GM18526 (cell line): Measurements from ENCODE around the gene HAPLN1.

Experiments
- POLR2A ChIP-seq: IDR thresholded peaks from 3 replicates; pipeline ENCODE4 v1.6.1; 2011; ENCODE audit not compliant: insufficient read length; ENCODE audit errors: extremely low read depth

HAPLN1 gene

GRCh38 chr5:83672646-83673045, 48.0 kb downstream of the HAPLN1 start:
- TF ChIP-seq POLR2A, result no peak

GRCh38 chr5:83672158-83672557, 48.5 kb downstream of the HAPLN1 start:
- no peak for TF ChIP-seq POLR2A

- no peak for TF ChIP-seq POLR2A
These were observed 55.0 kb downstream of the HAPLN1 start for GRCh38 chr5:83665631-83666030.

GRCh38 chr5:83662558-83662957, 58.1 kb downstream of the HAPLN1 start:
- TF ChIP-seq POLR2A, result no peak

GRCh38 chr5:83657807-83658525, 62.7 kb downstream of the HAPLN1 start:
- TF ChIP-seq POLR2A, result no peak

- TF ChIP-seq POLR2A, result no peak
These were observed 66.1 kb downstream of the HAPLN1 start for GRCh38 chr5:83654427-83654994.

- no peak for TF ChIP-seq POLR2A
These were observed 67.0 kb downstream of the HAPLN1 start for GRCh38 chr5:83653669-83654068.

- TF ChIP-seq POLR2A, result no peak
These were observed 74.7 kb downstream of the HAPLN1 start for GRCh38 chr5:83645936-83646335.

- no peak for TF ChIP-seq POLR2A
These were observed 76.4 kb downstream of the HAPLN1 start for GRCh38 chr5:83644301-83644700.

- no peak for TF ChIP-seq POLR2A
These were observed 78.7 kb downstream of the HAPLN1 start for GRCh38 chr5:83641946-83642345.

- no peak for TF ChIP-seq POLR2A
These were observed 80.7 kb downstream of the HAPLN1 start for GRCh38 chr5:83639911-83640310.

- no peak for TF ChIP-seq POLR2A
These were observed 84.5 kb downstream of the HAPLN1 start for GRCh38 chr5:83636156-83636555.

GRCh38 chr5:83633285-83633684, 87.4 kb downstream of the HAPLN1 start:
- TF ChIP-seq POLR2A, result no peak

GRCh38 chr5:83632874-83633273, 87.8 kb downstream of the HAPLN1 start:
- TF ChIP-seq POLR2A, result no peak

- no peak for TF ChIP-seq POLR2A
These were observed 92.3 kb downstream of the HAPLN1 start for GRCh38 chr5:83628360-83628759.

- TF ChIP-seq POLR2A, result no peak
These were observed 105.8 kb downstream of the HAPLN1 start for GRCh38 chr5:83614841-83615240.

GRCh38 chr5:83608122-83608521, 112.5 kb downstream of the HAPLN1 start:
- TF ChIP-seq POLR2A, result no peak
